CD14-positive monocyte (primary cell): Measurements from ENCODE around the gene GOLGA3. TPM values are rescaled to one million over a fixed set of nuclear protein-coding genes. Genes with fewer than 3 reads are reported as not detected.

Source experiments
- DNase-seq, 3 donors: peaks; one replicate each; pipeline ENCODE4 v3.0.0-alpha.2; 2011 to 2022
- H2AFZ ChIP-seq: 2 replicates; pipeline ENCODE4 v1.6.0; 2012; ENCODE audit warnings: mild to moderate bottlenecking, low read depth, low read length, inconsistent platforms; ENCODE audit not compliant: insufficient read depth, poor library complexity, severe bottlenecking
- H3K27ac ChIP-seq, 2 donors: 1 replicate in 1 of 2; 2 replicates in 1 of 2; pipeline ENCODE4 v1.5.1; 2012 to 2013; ENCODE audit warnings: low read length in 2 of 2, control low read depth in 1 of 2, inconsistent platforms in 1 of 2, low read depth in 1 of 2, mild to moderate bottlenecking in 1 of 2
- H3K27me3 ChIP-seq, 2 donors: one replicate each; pipeline versions ENCODE4 v1.6.0 to v1.6.1; 2011 to 2013; ENCODE audit warnings: low read length in 2 of 2; ENCODE audit not compliant: control insufficient read depth in 2 of 2, insufficient read depth in 2 of 2
- H3K36me3 ChIP-seq, 2 donors: replicated peaks in 1 of 2; 1 replicate in 1 of 2; 2 replicates in 1 of 2; pipeline versions ENCODE4 v1.5.1 to v1.6.1; 2012 to 2013; ENCODE audit warnings: low read length in 2 of 2, control low read depth in 1 of 2, inconsistent platforms in 1 of 2, mild to moderate bottlenecking in 1 of 2; ENCODE audit not compliant: insufficient read depth in 2 of 2, control insufficient read depth in 1 of 2
- H3K4me1 ChIP-seq, 2 donors: 1 replicate in 1 of 2; 2 replicates in 1 of 2; pipeline versions ENCODE4 v1.5.1 to v1.6.1; 2012 to 2013; ENCODE audit warnings: low read length in 2 of 2, control low read depth in 1 of 2, inconsistent platforms in 1 of 2, mild to moderate bottlenecking in 1 of 2, moderate library complexity in 1 of 2; ENCODE audit not compliant: insufficient read depth in 2 of 2, control insufficient read depth in 1 of 2
- H3K4me2 ChIP-seq: replicated peaks from 2 replicates; pipeline ENCODE3; 2012; ENCODE audit warnings: low read length, moderate library complexity, mild to moderate bottlenecking; ENCODE audit not compliant: poor library complexity, severe bottlenecking; ENCODE audit errors: extremely low read depth
- H3K4me3 ChIP-seq, 3 experiments: fragments of 200-600 bp in 1 of 3; sonication (generic) in 1 of 3; replicated peaks in 1 of 3; 1 replicate in 2 of 3; 2 replicates in 1 of 3; pipeline ENCODE4 v1.5.1; 2011 to 2013; ENCODE audit warnings: low read length in 3 of 3, mild to moderate bottlenecking in 3 of 3, control low read depth in 2 of 3, low read depth in 2 of 3, inconsistent platforms in 1 of 3, moderate library complexity in 1 of 3
- H3K79me2 ChIP-seq: 2 replicates; pipeline ENCODE4 v1.6.0; 2012; ENCODE audit warnings: mild to moderate bottlenecking, control low read depth, inconsistent platforms, low read length, moderate library complexity; ENCODE audit not compliant: insufficient read depth
- H3K9ac ChIP-seq: 2 replicates; pipeline ENCODE4 v1.6.0; 2017; ENCODE audit warnings: low read length, mild to moderate bottlenecking; ENCODE audit not compliant: insufficient read depth, poor library complexity, severe bottlenecking
- H3K9me3 ChIP-seq, 2 donors: replicated peaks in 1 of 2; 1 replicate in 1 of 2; 2 replicates in 1 of 2; pipeline versions ENCODE4 v1.5.1 to v1.6.1; 2012 to 2013; ENCODE audit warnings: low read length in 2 of 2, control low read depth in 1 of 2; ENCODE audit not compliant: control insufficient read depth in 1 of 2, insufficient read depth in 1 of 2
- H4K20me1 ChIP-seq: 2 replicates; pipeline ENCODE4 v1.6.0; 2012; ENCODE audit warnings: mild to moderate bottlenecking, low read length, control low read depth, moderate library complexity; ENCODE audit not compliant: insufficient read depth
- H3K27ac Mint-ChIP-seq, 7 donors: one replicate each; pipeline ENCODE4 v1.8.0; 2020; ENCODE audit warnings: mild to moderate bottlenecking in 7 of 7, mixed read lengths in 7 of 7, moderate library complexity in 6 of 7, inconsistent platforms in 2 of 7
- H3K27me3 Mint-ChIP-seq, 3 donors: one replicate each; pipeline ENCODE4 v1.8.0; 2021 to 2022; ENCODE audit warnings: low read depth in 3 of 3, mild to moderate bottlenecking in 3 of 3, mixed read lengths in 3 of 3, moderate library complexity in 3 of 3, inconsistent platforms in 1 of 3
- H3K36me3 Mint-ChIP-seq, 2 donors: one replicate each; pipeline ENCODE4 v1.8.0; 2020; ENCODE audit warnings: mixed read lengths in 2 of 2, inconsistent platforms in 1 of 2, mild to moderate bottlenecking in 1 of 2
- H3K4me1 Mint-ChIP-seq: one replicate; pipeline ENCODE4 v1.8.0; 2020; ENCODE audit warnings: mild to moderate bottlenecking, mixed read lengths
- H3K4me3 Mint-ChIP-seq, 2 donors: one replicate each; pipeline ENCODE4 v1.8.0; 2020; ENCODE audit warnings: mild to moderate bottlenecking in 2 of 2, mixed read lengths in 2 of 2, moderate library complexity in 1 of 2
- H3K9me3 Mint-ChIP-seq, 7 donors: one replicate each; pipeline ENCODE4 v1.8.0; 2020 to 2022; ENCODE audit warnings: mixed read lengths in 7 of 7, mild to moderate bottlenecking in 6 of 7, moderate library complexity in 6 of 7, inconsistent platforms in 2 of 7
- CTCF ChIP-seq: fragments of 200-600 bp; IDR thresholded peaks from one replicate; pipeline ENCODE4 v1.8.0; 2022; ENCODE audit warnings: antibody characterized with exemption, mild to moderate bottlenecking
- WGBS: methylation state at CpG from one replicate; pipeline ENCODE4 v1.1.5; 2013; ENCODE audit warnings: missing lambda C conversion rate; ENCODE audit not compliant: insufficient coverage; 5-methylcytosine and 5-hydroxymethylcytosine counted together
- intact Hi-C, 2 donors: fragments of 100-400 bp; cut with micrococcal nuclease; formaldehyde crosslinking; loops; one replicate each; pipeline versions ENCODE4 v1.15.0 to v1.15.1; 2023
- polyA plus RNA-seq, 3 donors: library from polyadenylated mRNA; depleted of rRNA in 1 of 3; unstranded in 2 of 3; stranded (reverse) in 1 of 3; fragments of 300-500 nt in 2 of 3; fragments of >200 nt in 1 of 3; fragmentation: Illumina TruSeq in 2 of 3; gene quantifications; 1 replicate in 2 of 3; 2 replicates in 1 of 3; pipeline ENCODE4 v1.2.3, GENCODE V29; 2012 to 2021

GOLGA3 gene
- polyA plus RNA-seq, 3 donors, result 1.2 to 12.0 (median 2.4) TPM

- H3K4me3 ChIP-seq, result no peak overlapping the region
- no peaks in the 10 kb centered on the region for H3K4me1 ChIP-seq
- peak overlapping the region in 3 of 7 donors; percentile 12 to 63 (median 14) for H3K27ac Mint-ChIP-seq
- H3K27me3 ChIP-seq, result no peaks in the 10 kb centered on the region
- 94% methylated on average over 9 of the region's 15 CpGs for WGBS
- no peak overlapping the region for H3K4me3 Mint-ChIP-seq
- no peak for TF ChIP-seq CTCF
- no peak overlapping the region for H3K9ac ChIP-seq
- no peak overlapping the region for H2AFZ ChIP-seq
- no peak for DNase-seq
- H3K36me3 Mint-ChIP-seq, result peaks cover 82 to 94% of the 10 kb centered on the region in 2 donors
- no peak overlapping the region for H3K27ac ChIP-seq
- intact Hi-C loops, result no loop called here
- peaks cover 20% of the 10 kb centered on the region for H3K79me2 ChIP-seq
- H4K20me1 ChIP-seq, result peaks cover 24% of the 10 kb centered on the region
- no peak overlapping the region for H3K4me2 ChIP-seq
- H3K9me3 Mint-ChIP-seq, result peaks cover 0 to 2% (median 0%) of the 10 kb centered on the region in 7 donors
- H3K9me3 ChIP-seq, result no peaks in the 10 kb centered on the region
- no peaks in the 10 kb centered on the region for H3K27me3 Mint-ChIP-seq
- H3K36me3 ChIP-seq, result peaks cover 86 to 97% of the 10 kb centered on the region in 2 donors
- no peaks in the 10 kb centered on the region for H3K4me1 Mint-ChIP-seq
These were observed 24.8 kb downstream of the GOLGA3 start for GRCh38 chr12:132803888-132804287.

GRCh38 chr12:132803125-132803524 is 25.5 kb downstream of the GOLGA3 start:
- H3K27me3 Mint-ChIP-seq, result no peaks in the 10 kb centered on the region
- DNase-seq, result no peak
- H3K27ac Mint-ChIP-seq, result peak overlapping the region in 3 of 7 donors; percentile 12 to 37 (median 27)
- Histone ChIP-seq H3K36me3 (peaks cover 86 to 96% of the 10 kb centered on the region in 2 donors), H2AFZ (no peak overlapping the region), H3K27me3 (no peaks in the 10 kb centered on the region), H3K79me2 (peaks cover 20% of the 10 kb centered on the region), H4K20me1 (peaks cover 24% of the 10 kb centered on the region), H3K4me3 (no peak overlapping the region), H3K9me3 (no peaks in the 10 kb centered on the region), H3K9ac (no peak overlapping the region), H3K4me1 (no peaks in the 10 kb centered on the region), H3K27ac (no peak overlapping the region), H3K4me2 (no peak overlapping the region)
- H3K36me3 Mint-ChIP-seq, result peaks cover 81 to 94% of the 10 kb centered on the region in 2 donors
- no peak overlapping the region for H3K4me3 Mint-ChIP-seq
- 94% methylated on average over 10 of the region's 14 CpGs for WGBS
- H3K9me3 Mint-ChIP-seq, result peaks cover 0 to 2% (median 0%) of the 10 kb centered on the region in 7 donors
- H3K4me1 Mint-ChIP-seq, result no peaks in the 10 kb centered on the region
- intact Hi-C loops, result no loop called here
- no peak for TF ChIP-seq CTCF
